ENCODE data around the gene MAST4.

DNA sequence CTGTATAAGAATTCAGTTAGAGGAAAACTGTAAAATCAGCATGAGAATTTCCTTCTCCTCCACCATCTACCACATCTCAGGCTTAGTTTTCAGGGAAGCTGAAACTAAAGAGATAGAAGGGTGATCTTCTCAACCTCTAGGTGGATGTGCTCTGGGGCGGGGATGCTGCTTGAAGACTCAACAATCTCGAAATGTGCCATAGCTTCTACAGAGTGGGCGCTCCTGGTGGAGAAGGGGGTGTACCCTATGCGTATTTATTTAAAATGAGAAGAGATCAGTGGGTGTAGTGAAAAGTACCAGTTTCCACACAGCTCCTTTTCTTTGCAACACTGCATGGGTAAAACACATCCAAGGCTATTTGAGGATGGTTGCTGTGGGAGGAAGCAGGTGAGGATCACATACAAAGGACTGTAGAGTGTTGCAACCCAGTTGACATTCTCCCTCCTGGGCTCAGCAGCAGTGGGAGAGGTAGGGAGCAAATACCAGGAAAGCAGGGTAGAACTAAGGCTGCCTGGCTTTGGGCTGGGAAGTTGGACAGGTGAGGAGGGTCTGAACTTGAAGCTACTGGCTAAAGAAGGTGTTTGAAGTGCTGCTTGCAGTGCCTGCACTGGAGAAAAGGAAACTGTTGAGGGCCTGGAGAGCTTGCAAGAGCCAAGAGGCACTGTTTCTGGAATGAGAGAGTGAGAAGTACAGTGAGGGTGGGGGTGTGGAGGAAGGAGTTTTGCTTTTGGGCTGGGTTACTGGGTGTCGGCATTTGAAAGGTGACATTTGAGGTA is 73.1 kb downstream of the MAST4 start:
- TF ChIP-seq ZNF501 (CRISPR knock-in tag; IDR thresholded peaks at IDR 0.05), result no peak
- TF ChIP-seq HINFP (CRISPR knock-in tag; IDR thresholded peaks at IDR 0.05; ENCODE audit: low read depth), result no peak
- TF ChIP-seq RBFOX2 (IDR thresholded peaks at IDR 0.05; ENCODE audit: low read depth, low read length), result no peak

All from HepG2 (cell line).